ENCODE data around the gene LMNA.
"Not testable (repeated sequence)": the region's sequence is repeated elsewhere in the genome, so short reads cannot be mapped to it uniquely, and the experiment has no call there.

LMNA gene

GRCh38 chr1:156122086-156122485 is 7.6 kb downstream of the LMNA start:
- DNase-seq (ENCODE audit: low read depth, low spot score): no peak

- no peak for DNase-seq (ENCODE audit: low read depth, low spot score)
Observed at GRCh38 chr1:156122519-156123355, 8.2 kb downstream of the LMNA start.

GRCh38 chr1:156123356-156124196 is 9.1 kb downstream of the LMNA start:
- DNase-seq (ENCODE audit: low read depth, low spot score): peak; percentile 41

DNA sequence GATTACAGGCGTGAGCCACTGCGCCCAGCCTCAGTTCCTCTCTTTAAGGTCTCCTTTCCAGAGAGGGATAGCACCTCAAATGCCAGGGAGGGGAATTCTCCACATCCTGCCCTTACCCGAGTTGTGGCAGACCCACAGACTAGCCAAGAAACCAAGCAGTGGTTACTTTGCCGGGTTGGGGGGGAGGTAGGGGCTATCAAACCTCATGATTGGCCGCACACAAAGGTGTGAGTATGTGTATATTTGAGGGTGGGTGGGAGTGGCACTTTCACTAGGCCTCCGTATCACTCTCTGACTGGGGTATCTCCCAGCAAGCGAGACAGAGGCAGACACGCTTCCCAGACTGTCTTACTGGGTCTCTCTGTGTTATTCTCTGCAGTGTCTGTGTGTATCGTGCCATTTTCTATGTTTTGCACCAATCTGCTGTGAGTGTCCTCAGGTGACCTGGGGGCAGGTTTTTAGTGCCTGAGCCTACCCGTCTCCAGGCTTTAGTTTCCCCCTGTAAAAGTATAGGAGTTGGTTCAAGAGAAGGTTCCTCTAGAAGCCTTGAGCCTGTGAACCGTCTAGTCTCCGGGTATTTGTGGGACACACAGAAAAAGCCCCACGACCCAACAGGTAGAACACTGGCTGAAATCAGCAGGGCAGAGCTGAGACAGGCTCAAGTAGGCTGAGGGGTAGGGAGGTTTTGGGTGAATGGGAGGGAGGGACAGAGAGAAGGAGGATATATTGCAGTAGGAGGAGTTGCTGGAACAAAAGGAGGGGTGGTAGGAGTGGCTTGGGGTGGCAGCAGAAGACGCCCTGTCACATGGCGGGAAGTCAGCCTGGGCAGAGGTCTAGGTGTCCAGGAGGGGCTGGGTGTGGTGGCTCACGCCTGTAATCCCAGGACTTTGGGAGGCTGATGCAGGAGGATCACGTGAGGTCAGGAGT is 10.3 kb downstream of the LMNA start:
- no peak for DNase-seq (ENCODE audit: low read depth, low spot score)

GRCh38 chr1:156125544-156125943 is 11.0 kb downstream of the LMNA start:
- not testable (repeated sequence) for DNase-seq (ENCODE audit: low read depth, low spot score)

- no peak for DNase-seq (ENCODE audit: low read depth, low spot score)
Observed at GRCh38 chr1:156126043-156126629, 11.6 kb downstream of the LMNA start.

DNA sequence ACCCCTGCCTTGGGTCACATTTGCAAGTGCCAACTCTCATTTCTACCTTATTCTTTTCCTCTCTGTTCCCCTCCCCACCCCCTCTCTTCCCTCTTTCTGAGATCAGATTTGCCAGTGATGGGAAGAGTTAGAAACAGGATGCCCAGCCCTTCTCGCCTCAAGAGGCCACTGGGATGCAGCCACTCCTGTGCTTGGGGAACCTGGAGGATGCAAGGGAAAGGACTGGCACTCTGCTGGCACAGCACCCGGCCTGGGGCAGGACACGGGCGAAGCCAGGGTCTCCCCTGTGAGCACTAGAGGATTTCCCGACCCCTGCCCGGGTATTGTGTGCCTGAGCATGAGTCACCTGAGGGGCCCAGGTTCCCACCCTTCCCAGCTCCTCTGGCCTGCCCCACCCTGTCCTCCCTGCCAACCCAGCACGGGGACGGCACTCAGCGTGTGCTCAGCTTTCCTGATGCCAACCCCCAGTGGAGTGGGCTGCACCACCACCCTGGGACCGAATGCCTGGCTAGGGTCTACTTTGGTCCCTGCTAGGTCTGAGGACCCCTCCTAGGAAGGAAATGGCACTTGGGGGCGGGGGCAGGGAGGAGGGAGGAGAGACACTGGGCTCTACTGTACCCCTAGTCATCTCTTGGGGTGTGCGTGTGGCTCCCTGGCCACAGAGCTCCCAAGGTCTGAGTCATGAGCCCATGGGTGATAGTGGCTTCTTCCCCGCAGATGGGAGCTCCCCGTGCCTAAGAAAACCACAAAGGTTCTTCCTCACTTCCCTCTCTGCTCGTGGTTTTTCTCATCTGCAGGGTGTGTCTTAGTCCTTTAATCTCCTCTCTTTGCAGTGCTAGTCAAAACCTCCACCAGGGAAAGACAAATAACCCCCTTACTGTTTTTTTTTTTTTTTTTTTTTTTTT is 12.4 kb downstream of the LMNA start:
- DNase-seq (ENCODE audit: low read depth, low spot score): peak; percentile 54

- no peak for DNase-seq (ENCODE audit: low read depth, low spot score)
Observed at GRCh38 chr1:156128308-156128653, 13.8 kb downstream of the LMNA start.

DNA sequence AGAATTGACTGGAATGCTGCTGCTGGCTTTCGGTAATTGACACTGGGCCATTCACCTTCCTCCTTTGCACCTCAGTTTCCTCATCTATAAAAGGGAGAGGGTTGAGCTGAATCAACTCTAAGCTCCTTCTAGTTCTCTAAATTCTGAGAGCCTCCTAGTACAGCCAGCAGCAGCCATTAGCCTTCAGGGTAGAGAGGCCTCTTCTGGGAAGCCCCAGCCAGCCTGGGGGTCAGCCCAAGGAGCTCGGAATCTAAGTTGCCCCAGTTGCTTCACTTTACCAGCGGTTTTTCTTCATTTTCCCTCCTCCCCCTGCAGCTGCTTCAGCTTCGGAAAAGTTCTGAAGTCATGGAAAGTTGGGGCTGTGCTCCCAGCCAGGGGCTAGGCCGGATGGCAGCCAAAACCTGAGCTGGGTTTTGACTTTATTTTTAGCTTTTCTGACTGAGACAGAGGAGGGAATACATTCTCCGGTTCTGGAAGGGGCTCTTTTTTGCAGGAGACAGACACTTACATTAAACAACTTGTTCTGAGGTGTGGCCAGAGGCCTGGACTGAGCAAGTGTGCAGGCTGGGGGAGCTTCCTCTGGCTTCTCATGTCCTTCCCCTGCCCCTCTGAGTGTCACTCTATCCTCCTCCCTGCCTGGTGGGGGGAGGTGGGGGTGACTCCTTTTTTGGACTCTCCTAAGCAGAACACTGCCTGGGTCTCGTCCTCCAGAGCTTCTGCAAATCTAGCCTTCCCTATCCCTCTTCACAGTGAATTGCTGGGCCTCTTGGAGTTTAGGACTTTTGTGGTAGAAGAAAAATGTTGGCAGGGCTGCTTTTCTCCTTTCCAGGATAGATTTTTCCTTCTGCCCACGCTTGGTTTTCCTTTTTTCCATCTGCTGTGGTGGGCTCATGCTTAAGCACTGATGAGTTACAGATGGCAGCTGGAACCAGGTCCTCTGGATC is 14.4 kb downstream of the LMNA start:
- no peak for DNase-seq (ENCODE audit: low read depth, low spot score)

- DNase-seq (ENCODE audit: low read depth, low spot score): peak; percentile 54
Observed at GRCh38 chr1:156129687-156130577, 15.4 kb downstream of the LMNA start.

- DNase-seq (ENCODE audit: low read depth, low spot score): no peak
Observed at GRCh38 chr1:156130578-156130942, 16.0 kb downstream of the LMNA start.

DNA sequence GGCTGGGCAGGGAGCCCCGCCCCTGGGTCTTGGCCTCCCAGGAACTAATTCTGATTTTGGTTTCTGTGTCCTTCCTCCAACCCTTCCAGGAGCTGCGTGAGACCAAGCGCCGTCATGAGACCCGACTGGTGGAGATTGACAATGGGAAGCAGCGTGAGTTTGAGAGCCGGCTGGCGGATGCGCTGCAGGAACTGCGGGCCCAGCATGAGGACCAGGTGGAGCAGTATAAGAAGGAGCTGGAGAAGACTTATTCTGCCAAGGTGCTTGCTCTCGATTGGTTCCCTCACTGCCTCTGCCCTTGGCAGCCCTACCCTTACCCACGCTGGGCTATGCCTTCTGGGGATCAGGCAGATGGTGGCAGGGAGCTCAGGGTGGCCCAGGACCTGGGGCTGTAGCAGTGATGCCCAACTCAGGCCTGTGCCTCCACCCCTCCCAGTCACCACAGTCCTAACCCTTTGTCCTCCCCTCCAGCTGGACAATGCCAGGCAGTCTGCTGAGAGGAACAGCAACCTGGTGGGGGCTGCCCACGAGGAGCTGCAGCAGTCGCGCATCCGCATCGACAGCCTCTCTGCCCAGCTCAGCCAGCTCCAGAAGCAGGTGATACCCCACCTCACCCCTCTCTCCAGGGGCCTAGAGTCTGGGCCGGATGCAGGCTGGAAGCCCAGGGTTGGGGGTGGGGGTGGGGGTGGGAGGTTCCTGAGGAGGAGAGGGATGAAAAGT is 20.4 kb downstream of the LMNA start:
- no peak for DNase-seq (ENCODE audit: low read depth, low spot score)

GRCh38 chr1:156135930-156136871 is 21.7 kb downstream of the LMNA start:
- DNase-seq (ENCODE audit: low read depth, low spot score): no peak

- DNase-seq (ENCODE audit: low read depth, low spot score): no peak
Observed at GRCh38 chr1:156136970-156137483, 22.5 kb downstream of the LMNA start.

- no peak for DNase-seq (ENCODE audit: low read depth, low spot score)
Observed at GRCh38 chr1:156138458-156138867, 24.0 kb downstream of the LMNA start.
